Vagina (tissue), 2 donors: Measurements from ENCODE around the gene TENT5D. TPM values are rescaled to one million over a fixed set of nuclear protein-coding genes. Genes with fewer than 3 reads are reported as not detected.

ENCODE experiments used
- DNase-seq, 2 donors: peaks; one replicate each; pipeline ENCODE4 v3.0.0-alpha.2; 2017; ENCODE audit errors: extremely low spot score in 2 of 2
- H3K27ac ChIP-seq: fragments of 200-600 bp; sonication (generic); one replicate; pipeline ENCODE4 v1.5.1; 2019
- H3K27me3 ChIP-seq: fragments of 200-600 bp; sonication (generic); one replicate; pipeline ENCODE4 v1.5.1; 2019
- H3K36me3 ChIP-seq, 2 donors: fragments of 200-600 bp; sonication (generic); one replicate each; pipeline ENCODE4 v1.5.1; 2017 to 2019
- H3K4me1 ChIP-seq: fragments of 200-600 bp; sonication (generic); one replicate; pipeline ENCODE4 v1.5.1; 2019
- H3K4me3 ChIP-seq, 2 donors: fragments of 200-600 bp; sonication (generic); 1 replicate in 1 of 2; 2 replicates in 1 of 2; pipeline ENCODE4 v1.5.1; 2016 to 2019
- H3K9me3 ChIP-seq: fragments of 200-600 bp; sonication (generic); one replicate; pipeline ENCODE4 v1.5.1; 2019
- CTCF ChIP-seq, 3 experiments: fragments of 450-650 bp in 2 of 3; fragments of 200-600 bp in 1 of 3; sonication (generic) in 1 of 3; IDR thresholded peaks; one replicate each; pipeline ENCODE4 v1.5.1; 2017 to 2019; ENCODE audit warnings: antibody characterized with exemption in 3 of 3, mild to moderate bottlenecking in 2 of 3, moderate library complexity in 2 of 3
- POLR2A ChIP-seq, 2 donors: fragments of 450-650 bp; IDR thresholded peaks; one replicate each; pipeline ENCODE4 v1.6.1; 2017; ENCODE audit warnings: antibody characterized with exemption in 2 of 2, mild to moderate bottlenecking in 2 of 2, moderate library complexity in 2 of 2
- POLR2AphosphoS5 ChIP-seq, 2 donors: sonication (generic); formaldehyde crosslinking; IDR thresholded peaks; one replicate each; pipeline ENCODE4 v1.9.0; 2017; ENCODE audit warnings: antibody characterized with exemption in 2 of 2, mild to moderate bottlenecking in 2 of 2, low read depth in 1 of 2; ENCODE audit not compliant: insufficient read depth in 1 of 2
- intact Hi-C: fragments of 100-400 bp; cut with DNase I; formaldehyde crosslinking; loops from one replicate; pipeline ENCODE4 v1.15.1; 2023
- total RNA-seq: library from RNA; depleted of rRNA; stranded (reverse); fragments of >200 nt; gene quantifications from one replicate; pipeline ENCODE4 v1.2.3, GENCODE V29; 2016

TENT5D gene
- total RNA-seq, 1 donor from 2014 or later, result not detected

- no peaks in the 10 kb centered on the region for H3K27me3 ChIP-seq
- TF ChIP-seq POLR2AphosphoS5 (IDR thresholded peaks at IDR 0.05; ENCODE audit: insufficient read depth in 1 of 2, low read depth in 1 of 2), result no peak
- no peak for TF ChIP-seq CTCF (IDR thresholded peaks at IDR 0.05)
- TF ChIP-seq POLR2A (IDR thresholded peaks at IDR 0.05), result no peak
- no peaks in the 10 kb centered on the region for H3K4me1 ChIP-seq
- no peaks in the 10 kb centered on the region for H3K9me3 ChIP-seq
- H3K36me3 ChIP-seq, result no peaks in the 10 kb centered on the region
- intact Hi-C loops, result no loop called here
- no peak for DNase-seq
- H3K4me3 ChIP-seq, result no peak overlapping the region
- H3K27ac ChIP-seq, result no peak overlapping the region
Observed at GRCh38 chrX:80471582-80471981, 51.3 kb downstream of the TENT5D start.

GRCh38 chrX:80485543-80485942 lies 65.3 kb downstream of the TENT5D start:
- H3K36me3 ChIP-seq, result no peaks in the 10 kb centered on the region
- intact Hi-C loops, result no loop called here
- H3K27me3 ChIP-seq, result no peaks in the 10 kb centered on the region
- no peaks in the 10 kb centered on the region for H3K9me3 ChIP-seq
- H3K27ac ChIP-seq, result no peak overlapping the region
- no peak for DNase-seq
- no peaks in the 10 kb centered on the region for H3K4me1 ChIP-seq
- no peak overlapping the region for H3K4me3 ChIP-seq
- no peak for TF ChIP-seq POLR2AphosphoS5 (IDR thresholded peaks at IDR 0.05; ENCODE audit: insufficient read depth in 1 of 2, low read depth in 1 of 2)
- no peak for TF ChIP-seq CTCF (IDR thresholded peaks at IDR 0.05)
- TF ChIP-seq POLR2A (IDR thresholded peaks at IDR 0.05), result no peak

- intact Hi-C loops, result no loop called here
- Histone ChIP-seq H3K27me3 (no peaks in the 10 kb centered on the region), H3K4me1 (no peaks in the 10 kb centered on the region), H3K36me3 (no peaks in the 10 kb centered on the region), H3K4me3 (no peak overlapping the region), H3K9me3 (no peaks in the 10 kb centered on the region), H3K27ac (no peak overlapping the region)
- no peak for DNase-seq
- TF ChIP-seq POLR2AphosphoS5 (IDR thresholded peaks at IDR 0.05; ENCODE audit: insufficient read depth in 1 of 2, low read depth in 1 of 2) (no peak), CTCF (IDR thresholded peaks at IDR 0.05) (no peak), POLR2A (IDR thresholded peaks at IDR 0.05) (no peak)
Observed at GRCh38 chrX:80486299-80486698, 66.1 kb downstream of the TENT5D start.

- no peaks in the 10 kb centered on the region for H3K4me1 ChIP-seq
- TF ChIP-seq CTCF (IDR thresholded peaks at IDR 0.05) (no peak), POLR2A (IDR thresholded peaks at IDR 0.05) (no peak), POLR2AphosphoS5 (IDR thresholded peaks at IDR 0.05; ENCODE audit: insufficient read depth in 1 of 2, low read depth in 1 of 2) (no peak)
- intact Hi-C loops, result no loop called here
Observed at GRCh38 chrX:80489166-80489565, 68.9 kb downstream of the TENT5D start.

More at GRCh38 chrX:80489166-80489565, 68.9 kb downstream of the TENT5D start:
- DNase-seq, result no peak
- Histone ChIP-seq H3K9me3 (no peaks in the 10 kb centered on the region), H3K27me3 (no peaks in the 10 kb centered on the region), H3K36me3 (no peaks in the 10 kb centered on the region), H3K27ac (no peak overlapping the region), H3K4me3 (no peak overlapping the region)
